Memory B cell (primary cell): ENCODE measurements around the gene SPDYA.
"Not testable (repeated sequence)": the region's sequence is repeated elsewhere in the genome, so short reads cannot be mapped to it uniquely, and the experiment has no call there.

Experiments
- ATAC-seq: fragments of 150-1000 bp; cut with Tn5 transposase; 2 replicates; pipeline ENCODE4 v1.10.0; 2021; ENCODE audit warnings: low read depth, mild to moderate bottlenecking, moderate library complexity
- DNase-seq, 2 donors: peaks; one replicate each; pipeline ENCODE4 v3.0.0; 2022; ENCODE audit warnings: low spot score in 2 of 2
- H3K27ac Mint-ChIP-seq: one replicate; pipeline ENCODE4 v1.8.0; 2022; ENCODE audit warnings: mild to moderate bottlenecking, moderate library complexity, mixed read lengths
- H3K27me3 Mint-ChIP-seq: one replicate; pipeline ENCODE4 v1.8.0; 2022; ENCODE audit warnings: mixed read lengths
- H3K36me3 Mint-ChIP-seq: one replicate; pipeline ENCODE4 v1.8.0; 2022; ENCODE audit warnings: mild to moderate bottlenecking, mixed read lengths
- H3K4me1 Mint-ChIP-seq: one replicate; pipeline ENCODE4 v1.8.0; 2022; ENCODE audit warnings: mixed read lengths
- H3K4me3 Mint-ChIP-seq: one replicate; pipeline ENCODE4 v1.8.0; 2022; ENCODE audit warnings: mild to moderate bottlenecking, moderate library complexity, mixed read lengths
- H3K9me3 Mint-ChIP-seq: one replicate; pipeline ENCODE4 v1.8.0; 2022; ENCODE audit warnings: mixed read lengths

The SPDYA gene

GRCh38 chr2:28810384-28811285 lies at the start of gene SPDYA:
Gene SPDYA, plus strand, starts transcription at chr2:28810834. Its CDS starts 5,181 bp downstream, at chr2:28816015.
- H3K27ac Mint-ChIP-seq = peak within 1 kb of the TSS; percentile 70

GRCh38 chr2:28761420-28761819 lies 49.2 kb upstream of the SPDYA start:
- Mint-ChIP-seq H3K4me1 (peaks cover 42% of the 10 kb centered on the region), H3K4me3 (no peak overlapping the region), H3K27me3 (no peaks in the 10 kb centered on the region), H3K27ac (no peak overlapping the region), H3K9me3 (no peaks in the 10 kb centered on the region), H3K36me3 (peaks cover 1% of the 10 kb centered on the region)
- DNase-seq = no peak
- no peak for ATAC-seq

More at GRCh38 chr2:28810384-28811285, at the start of gene SPDYA:
- H3K36me3 Mint-ChIP-seq = peaks cover 2% of the 10 kb centered on the region
- peak; percentile 89 for ATAC-seq
- peak within 1 kb of the TSS; percentile 87 for H3K4me3 Mint-ChIP-seq
- no peaks in the 10 kb centered on the region for H3K4me1 Mint-ChIP-seq
- H3K9me3 Mint-ChIP-seq = peaks cover 2% of the 10 kb centered on the region
- DNase-seq = peak; percentile 59 to 61
- H3K27me3 Mint-ChIP-seq = no peaks in the 10 kb centered on the region

GRCh38 chr2:28764909-28765711 lies 45.5 kb upstream of the SPDYA start:
- no peaks in the 10 kb centered on the region for H3K9me3 Mint-ChIP-seq
- no peak overlapping the region for H3K27ac Mint-ChIP-seq
- H3K4me3 Mint-ChIP-seq = no peak overlapping the region
- H3K27me3 Mint-ChIP-seq = no peaks in the 10 kb centered on the region
- DNase-seq = no peak
- peaks cover 43% of the 10 kb centered on the region for H3K4me1 Mint-ChIP-seq
- ATAC-seq = no peak
- H3K36me3 Mint-ChIP-seq = peaks cover 6% of the 10 kb centered on the region

- ATAC-seq (no peak), DNase-seq (no peak)
- H3K9me3 Mint-ChIP-seq = no peaks in the 10 kb centered on the region
- peaks cover 6% of the 10 kb centered on the region for H3K36me3 Mint-ChIP-seq
- no peaks in the 10 kb centered on the region for H3K27me3 Mint-ChIP-seq
- no peak overlapping the region for H3K27ac Mint-ChIP-seq
- peaks cover 50% of the 10 kb centered on the region for H3K4me1 Mint-ChIP-seq
- H3K4me3 Mint-ChIP-seq = no peak overlapping the region
Observed at GRCh38 chr2:28766070-28766469, 44.6 kb upstream of the SPDYA start.

- Mint-ChIP-seq H3K27me3 (no peaks in the 10 kb centered on the region), H3K4me1 (peaks cover 47% of the 10 kb centered on the region), H3K9me3 (no peaks in the 10 kb centered on the region)
Observed at GRCh38 chr2:28767337-28767736, 43.3 kb upstream of the SPDYA start.

GRCh38 chr2:28768422-28768821 lies 42.2 kb upstream of the SPDYA start:
- H3K9me3 Mint-ChIP-seq = no peaks in the 10 kb centered on the region
- peaks cover 42% of the 10 kb centered on the region for H3K4me1 Mint-ChIP-seq
- peak overlapping the region; percentile 82 for H3K27ac Mint-ChIP-seq
- H3K36me3 Mint-ChIP-seq = peaks cover 6% of the 10 kb centered on the region
- ATAC-seq (no peak), DNase-seq (no peak)
- H3K4me3 Mint-ChIP-seq = no peak overlapping the region
- H3K27me3 Mint-ChIP-seq = no peaks in the 10 kb centered on the region

More at GRCh38 chr2:28767337-28767736, 43.3 kb upstream of the SPDYA start:
- H3K27ac Mint-ChIP-seq = no peak overlapping the region
- no peak for ATAC-seq
- H3K36me3 Mint-ChIP-seq = peaks cover 6% of the 10 kb centered on the region
- H3K4me3 Mint-ChIP-seq = no peak overlapping the region
- no peak for DNase-seq

- Mint-ChIP-seq H3K27ac (peak overlapping the region; percentile 82), H3K4me1 (peaks cover 39% of the 10 kb centered on the region), H3K27me3 (no peaks in the 10 kb centered on the region), H3K36me3 (peaks cover 6% of the 10 kb centered on the region), H3K4me3 (no peak overlapping the region), H3K9me3 (no peaks in the 10 kb centered on the region)
- DNase-seq = no peak
- ATAC-seq = no peak
Observed at GRCh38 chr2:28768952-28769351, 41.7 kb upstream of the SPDYA start.

- DNase-seq (no peak), ATAC-seq (no peak)
- no peaks in the 10 kb centered on the region for H3K27me3 Mint-ChIP-seq
- no peaks in the 10 kb centered on the region for H3K9me3 Mint-ChIP-seq
- peaks cover 32% of the 10 kb centered on the region for H3K4me1 Mint-ChIP-seq
- no peak overlapping the region for H3K4me3 Mint-ChIP-seq
- no peak overlapping the region for H3K27ac Mint-ChIP-seq
- peaks cover 6% of the 10 kb centered on the region for H3K36me3 Mint-ChIP-seq
Observed at GRCh38 chr2:28772351-28772750, 38.3 kb upstream of the SPDYA start.

GRCh38 chr2:28776471-28776870 lies 34.2 kb upstream of the SPDYA start:
- Mint-ChIP-seq H3K27ac (peak overlapping the region; percentile 28), H3K36me3 (peaks cover 12% of the 10 kb centered on the region), H3K4me1 (peaks cover 5% of the 10 kb centered on the region), H3K9me3 (no peaks in the 10 kb centered on the region), H3K4me3 (no peak overlapping the region), H3K27me3 (no peaks in the 10 kb centered on the region)
- DNase-seq (no peak), ATAC-seq (no peak)

GRCh38 chr2:28778392-28778791 lies 32.2 kb upstream of the SPDYA start:
- Mint-ChIP-seq H3K27me3 (no peaks in the 10 kb centered on the region), H3K27ac (no peak overlapping the region), H3K4me1 (peaks cover 4% of the 10 kb centered on the region), H3K36me3 (peaks cover 19% of the 10 kb centered on the region), H3K4me3 (no peak overlapping the region), H3K9me3 (no peaks in the 10 kb centered on the region)
- DNase-seq = no peak
- no peak for ATAC-seq

- H3K4me1 Mint-ChIP-seq = peaks cover 4% of the 10 kb centered on the region
- H3K27ac Mint-ChIP-seq = no peak overlapping the region
- no peak for DNase-seq
- ATAC-seq = no peak
- no peak overlapping the region for H3K4me3 Mint-ChIP-seq
- no peaks in the 10 kb centered on the region for H3K27me3 Mint-ChIP-seq
- H3K36me3 Mint-ChIP-seq = peaks cover 19% of the 10 kb centered on the region
- H3K9me3 Mint-ChIP-seq = no peaks in the 10 kb centered on the region
Observed at GRCh38 chr2:28779001-28779400, 31.6 kb upstream of the SPDYA start.

GRCh38 chr2:28780496-28780895 lies 30.1 kb upstream of the SPDYA start:
- Mint-ChIP-seq H3K4me3 (no peak overlapping the region), H3K9me3 (no peaks in the 10 kb centered on the region), H3K36me3 (peaks cover 19% of the 10 kb centered on the region), H3K27ac (no peak overlapping the region), H3K4me1 (peaks cover 3% of the 10 kb centered on the region), H3K27me3 (no peaks in the 10 kb centered on the region)
- no peak for ATAC-seq
- no peak for DNase-seq

- Mint-ChIP-seq H3K36me3 (peaks cover 21% of the 10 kb centered on the region), H3K27ac (no peak overlapping the region), H3K4me3 (no peak overlapping the region), H3K4me1 (no peaks in the 10 kb centered on the region), H3K9me3 (no peaks in the 10 kb centered on the region), H3K27me3 (no peaks in the 10 kb centered on the region)
- DNase-seq = no peak
- no peak for ATAC-seq
Observed at GRCh38 chr2:28782423-28782822, 28.2 kb upstream of the SPDYA start.

- H3K27me3 Mint-ChIP-seq, H3K9me3 Mint-ChIP-seq, ATAC-seq, H3K4me1 Mint-ChIP-seq, H3K27ac Mint-ChIP-seq, DNase-seq, H3K4me3 Mint-ChIP-seq: not testable (repeated sequence)
- H3K36me3 Mint-ChIP-seq = peaks cover 34% of the 10 kb centered on the region
Observed at GRCh38 chr2:28784570-28784969, 26.1 kb upstream of the SPDYA start.
